HCT116 (cell line): ENCODE data around the gene PAPPA2. TPM values are rescaled to one million over a fixed set of nuclear protein-coding genes. Genes with fewer than 3 reads are reported as not detected.

Experiments used
- ATAC-seq: fragments of 200-7000 bp; cut with Tn5 transposase; 2 replicates; pipeline ENCODE4 v1.9.1; 2020; ENCODE audit warnings: mild to moderate bottlenecking, moderate library complexity
- BruUV-seq: library from RNA; stranded (reverse); fragments of 400-500 nt; replicated peaks from 2 replicates; lab custom pipeline; 2021; lab: Mats Ljungman, UMichigan
- CTCF ChIA-PET: fragments of 300-600 bp; sonication (Branson Sonifier 250); formaldehyde crosslinking; loops from one replicate; lab custom pipeline; 2021; ENCODE audit warnings: antibody characterized with exemption; lab: Charles Lee
- POLR2A ChIA-PET: fragments of 300-600, 350-600 bp; sonication (Branson Sonifier 250); formaldehyde crosslinking; loops from one replicate; lab custom pipeline; 2021; ENCODE audit warnings: antibody characterized with exemption; lab: Charles Lee
- RAD21 ChIA-PET, 2 experiments: fragments of 300-600 bp; sonication (Branson Sonifier 250); formaldehyde crosslinking; loops; one replicate each; lab custom pipeline; 2023; ENCODE audit warnings: low total read pairs in 2 of 2; ENCODE audit not compliant: uncharacterized antibody in 2 of 2, unreplicated experiment in 2 of 2, low non-redundant PET in 1 of 2; lab: Charles Lee
- DNase-seq: peaks from one replicate; pipeline ENCODE4 v3.0.0-alpha.2; 2010; ENCODE audit warnings: low read depth, low spot score
- H2AFZ ChIP-seq: fragments of 200-600 bp; shearing (Covaris generic), sonication (generic); 2 replicates; pipeline ENCODE4 v1.6.1; 2017; ENCODE audit warnings: low read depth, mixed run types, mixed read lengths, antibody characterized with exemption, low read length; ENCODE audit not compliant: poor library complexity, severe bottlenecking
- H3K27ac ChIP-seq: 2 replicates; pipeline ENCODE4 v1.5.1; 2012; ENCODE audit warnings: low read depth, low read length
- H3K27me3 ChIP-seq: fragments of 200-600 bp; sonication (generic); 2 replicates; pipeline ENCODE4 v1.6.1; 2016; ENCODE audit warnings: mixed run types, low read length, mixed read lengths; ENCODE audit not compliant: insufficient read depth
- H3K36me3 ChIP-seq, 2 experiments: fragments of 200-500 bp in 1 of 2; fragments of 200-600 bp in 1 of 2; sonication (Bioruptor generic) in 1 of 2; sonication (generic) in 1 of 2; 2 replicates each; pipeline versions ENCODE4 v1.5.1 to v1.6.1; 2014 to 2016; ENCODE audit warnings: low read length in 2 of 2, inconsistent platforms in 1 of 2, mixed read lengths in 1 of 2, mixed run types in 1 of 2; ENCODE audit not compliant: insufficient read depth in 2 of 2, control insufficient read depth in 1 of 2
- H3K4me1 ChIP-seq, 2 experiments: fragments of 200-600 bp in 1 of 2; sonication (generic) in 1 of 2; 2 replicates each; pipeline versions ENCODE4 v1.5.1 to v1.6.1; 2012 to 2017; ENCODE audit warnings: low read length in 2 of 2, inconsistent platforms in 1 of 2, mild to moderate bottlenecking in 1 of 2, mixed read lengths in 1 of 2, mixed run types in 1 of 2, moderate library complexity in 1 of 2; ENCODE audit not compliant: insufficient read depth in 2 of 2, control insufficient read depth in 1 of 2
- H3K4me2 ChIP-seq: fragments of 200-600 bp; sonication (generic); 2 replicates; pipeline ENCODE4 v1.6.1; 2017; ENCODE audit warnings: mixed run types, low read length, mixed read lengths
- H3K4me3 ChIP-seq, 2 experiments: fragments of 200-600 bp in 1 of 2; sonication (generic) in 1 of 2; replicated peaks in 1 of 2; 2 replicates each; pipeline ENCODE4 v1.5.1; 2011 to 2016; ENCODE audit warnings: low read length in 2 of 2, control low read depth in 1 of 2, low read depth in 1 of 2, mild to moderate bottlenecking in 1 of 2, mixed read lengths in 1 of 2, mixed run types in 1 of 2
- H3K79me2 ChIP-seq: fragments of 200-600 bp; sonication (generic); 2 replicates; pipeline ENCODE4 v1.6.1; 2017; ENCODE audit warnings: mild to moderate bottlenecking, mixed run types, low read length, moderate library complexity, mixed read lengths; ENCODE audit not compliant: insufficient read depth
- H3K9ac ChIP-seq: fragments of 200-600 bp; sonication (generic); 2 replicates; pipeline ENCODE4 v1.6.1; 2016; ENCODE audit warnings: low read length, mixed read lengths
- H3K9me2 ChIP-seq: fragments of 200-600 bp; sonication (generic), shearing (Covaris generic); 2 replicates; pipeline ENCODE4 v1.6.1; 2017; ENCODE audit warnings: mixed run types, mild to moderate bottlenecking, moderate library complexity; ENCODE audit not compliant: insufficient read depth
- H3K9me3 ChIP-seq, 2 experiments: fragments of 200-500 bp in 1 of 2; fragments of 200-600 bp in 1 of 2; sonication (Bioruptor generic) in 1 of 2; sonication (generic) in 1 of 2; 2 replicates each; pipeline ENCODE4 v1.6.1; 2014 to 2017; ENCODE audit warnings: low read length in 2 of 2, mixed read lengths in 2 of 2, inconsistent platforms in 1 of 2, low read depth in 1 of 2, mild to moderate bottlenecking in 1 of 2, mixed run types in 1 of 2, moderate library complexity in 1 of 2; ENCODE audit not compliant: control insufficient read depth in 1 of 2, insufficient read depth in 1 of 2
- H4K20me1 ChIP-seq: fragments of 200-600 bp; sonication (generic), shearing (Covaris generic); 2 replicates; pipeline ENCODE4 v1.6.1; 2017; ENCODE audit warnings: mixed run types, mild to moderate bottlenecking, moderate library complexity; ENCODE audit not compliant: insufficient read depth
- ATF3 ChIP-seq: IDR thresholded peaks from 2 replicates; pipeline ENCODE4 v1.6.1; 2012
- CEBPB ChIP-seq: IDR thresholded peaks from 2 replicates; pipeline ENCODE4 v1.6.1; 2012; ENCODE audit warnings: low read depth
- CTCF ChIP-seq, 3 experiments: fragments of 200-600 bp in 1 of 3; sonication (generic) in 1 of 3; IDR thresholded peaks in 2 of 3; conservative IDR thresholded peaks in 1 of 3; 2 replicates each; pipeline ENCODE4 v1.5.1; 2012 to 2017; ENCODE audit warnings: low read depth in 2 of 3, low read length in 2 of 3, antibody characterized with exemption in 1 of 3, borderline replicate concordance in 1 of 3, control low read depth in 1 of 3, mild to moderate bottlenecking in 1 of 3, mixed read lengths in 1 of 3, mixed run types in 1 of 3, moderate library complexity in 1 of 3; ENCODE audit not compliant: insufficient read depth in 1 of 3
- ELF1 ChIP-seq: IDR thresholded peaks from 2 replicates; pipeline ENCODE4 v1.6.1; 2012; ENCODE audit warnings: low read depth, borderline replicate concordance
- FOSL1 ChIP-seq: IDR thresholded peaks from 2 replicates; pipeline ENCODE4 v1.6.1; 2012; ENCODE audit warnings: low read depth
- POLR2AphosphoS5 ChIP-seq: IDR thresholded peaks from 2 replicates; pipeline ENCODE4 v1.6.1; 2011; ENCODE audit warnings: mild to moderate bottlenecking, low read depth, low read length, moderate library complexity
- RAD21 ChIP-seq: IDR thresholded peaks from 2 replicates; pipeline ENCODE4 v1.6.1; 2012; ENCODE audit warnings: low read depth, mild to moderate bottlenecking
- SP1 ChIP-seq: IDR thresholded peaks from 2 replicates; pipeline ENCODE4 v1.6.1; 2012; ENCODE audit warnings: low read depth
- SRF ChIP-seq: IDR thresholded peaks from 2 replicates; pipeline ENCODE4 v1.6.1; 2012; ENCODE audit warnings: low read depth
- ZFX ChIP-seq: fragments of 450-650 bp; IDR thresholded peaks from 2 replicates; pipeline ENCODE4 v1.6.1; 2017
- intact Hi-C: fragments of 100-400 bp; cut with micrococcal nuclease; formaldehyde crosslinking; loops from 2 replicates; pipeline ENCODE4 v1.10.0; 2022
- total RNA-seq: library from RNA; stranded (reverse); gene quantifications from one replicate; pipeline ENCODE4 v1.2.1, GENCODE V29; 2021; ENCODE audit not compliant: unreplicated experiment

The PAPPA2 gene
- total RNA-seq, 1 experiment from 2014 or later = not detected

DNA sequence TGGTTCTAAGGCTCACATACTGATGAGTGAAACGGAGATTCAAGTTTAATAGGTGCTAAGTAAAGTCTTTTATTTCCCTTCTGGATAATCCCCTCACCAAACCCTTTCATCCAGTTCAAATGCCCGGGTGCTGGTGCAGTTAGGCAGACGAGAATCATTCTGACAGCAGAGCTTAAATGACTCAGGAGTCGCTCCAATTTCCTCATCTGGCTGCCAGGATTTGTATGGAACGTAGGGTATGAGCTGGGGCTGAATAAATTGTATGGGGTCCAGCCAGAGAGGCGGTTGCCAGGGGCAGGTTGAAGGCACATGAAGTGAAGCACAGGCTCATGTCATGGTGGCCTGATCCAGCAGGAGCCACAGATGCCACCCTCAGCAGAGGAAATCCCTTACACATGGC, 76.0 kb downstream of the PAPPA2 start (continued):
- TF ChIP-seq CTCF (IDR thresholded peaks at IDR 0.05 in 2 of 3, conservative IDR thresholded peaks at IDR 0.05 in 1 of 3; ENCODE audit: borderline replicate concordance in 1 of 3, insufficient read depth in 1 of 3, low read depth in 2 of 3, low read length in 2 of 3) = no peak
- TF ChIP-seq ZFX = no peak

GRCh38 chr1:176540428-176540827, 77.5 kb downstream of the PAPPA2 start:
- Histone ChIP-seq H3K9me2 (no peaks in the 10 kb centered on the region), H3K4me1 (no peaks in the 10 kb centered on the region), H3K4me2 (no peak overlapping the region), H2AFZ (no peak overlapping the region), H3K9ac (no peak overlapping the region), H3K27me3 (peaks cover 4% of the 10 kb centered on the region; the same call in 1 of the 2 replicates), H3K4me3 (no peak overlapping the region), H3K36me3 (no peaks in the 10 kb centered on the region), H3K27ac (no peak overlapping the region), H3K9me3 (no peaks in the 10 kb centered on the region), H3K79me2 (no peaks in the 10 kb centered on the region), H4K20me1 (no peaks in the 10 kb centered on the region)
- DNase-seq (no peak), ATAC-seq (no peak)
- intact Hi-C loops = no loop called here
- no TSS peak for BruUV-seq
- CTCF ChIA-PET = no interaction called here
- POLR2A ChIA-PET = no interaction called here
- TF ChIP-seq ATF3 = no peak
- no peak for TF ChIP-seq SP1
- no peak for TF ChIP-seq CTCF (IDR thresholded peaks at IDR 0.05 in 2 of 3, conservative IDR thresholded peaks at IDR 0.05 in 1 of 3; ENCODE audit: borderline replicate concordance in 1 of 3, insufficient read depth in 1 of 3, low read depth in 2 of 3, low read length in 2 of 3)
- TF ChIP-seq ZFX = no peak
- no peak for TF ChIP-seq POLR2AphosphoS5
- no peak for TF ChIP-seq RAD21
- TF ChIP-seq FOSL1 = no peak
- TF ChIP-seq CEBPB = no peak
- no peak for TF ChIP-seq ELF1
- TF ChIP-seq SRF = no peak
- TF ChIP-seq, all 23 proteins: peak for 0
- RAD21 ChIA-PET = no interaction called here
